Subcutaneous abdominal adipose tissue (tissue), 5 donors: ENCODE measurements around the gene GPR162.

Experiments used
- H3K27ac ChIP-seq: one replicate; pipeline ENCODE4 v1.7.0; 2013; ENCODE audit warnings: low read depth, mild to moderate bottlenecking, inconsistent platforms, low read length, moderate library complexity
- H3K27me3 ChIP-seq, 5 donors: one replicate each; pipeline ENCODE4 v1.7.0; 2013; ENCODE audit warnings: low read length in 5 of 5, inconsistent platforms in 1 of 5; ENCODE audit not compliant: control insufficient read depth in 5 of 5, insufficient read depth in 4 of 5
- H3K36me3 ChIP-seq, 5 donors: one replicate each; pipeline ENCODE4 v1.7.0; 2013; ENCODE audit warnings: low read length in 5 of 5; ENCODE audit not compliant: control insufficient read depth in 5 of 5, insufficient read depth in 5 of 5
- H3K4me1 ChIP-seq, 5 donors: one replicate each; pipeline ENCODE4 v1.7.0; 2013; ENCODE audit warnings: low read length in 5 of 5, mild to moderate bottlenecking in 3 of 5, moderate library complexity in 1 of 5; ENCODE audit not compliant: control insufficient read depth in 5 of 5, insufficient read depth in 5 of 5
- H3K4me3 ChIP-seq, 5 donors: one replicate each; pipeline ENCODE4 v1.7.0; 2013; ENCODE audit warnings: low read length in 5 of 5, low read depth in 1 of 5
- H3K9ac ChIP-seq, 5 donors: one replicate each; pipeline ENCODE4 v1.7.0; 2013; ENCODE audit warnings: low read length in 5 of 5, mild to moderate bottlenecking in 4 of 5, moderate library complexity in 3 of 5
- H3K9me3 ChIP-seq, 5 donors: one replicate each; pipeline ENCODE4 v1.7.0; 2013; ENCODE audit warnings: low read length in 5 of 5; ENCODE audit not compliant: control insufficient read depth in 5 of 5
- donor health status: healthy.
- donor health status: healthy.
- donor health status: healthy.
- donor health status: healthy.
- donor health status: healthy.

GPR162 gene

DNA sequence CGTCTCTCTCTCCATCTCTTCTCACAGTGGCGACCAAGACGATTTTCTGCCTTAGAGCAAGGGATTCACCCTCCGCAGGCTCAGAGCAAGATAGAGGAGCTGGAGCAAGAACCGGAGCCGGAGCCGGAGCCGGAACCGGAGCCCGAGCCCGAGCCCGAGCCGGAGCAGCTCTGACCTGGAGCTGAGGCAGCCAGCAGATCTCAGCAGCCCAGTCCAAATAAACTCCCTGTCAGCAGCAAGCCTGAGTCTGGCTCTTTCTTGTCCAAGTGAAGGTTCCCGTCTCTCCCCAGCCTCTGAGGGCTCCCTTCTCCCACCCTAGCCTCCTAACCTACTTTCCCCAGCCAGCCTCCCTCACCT lies 43.4 kb upstream of the GPR162 start:
- Histone ChIP-seq H3K9ac (peak overlapping the region in 3 of 5 donors; percentile 11 to 21 (median 14)), H3K27ac (peak overlapping the region; percentile 57), H3K4me3 (peak overlapping the region; percentile 56 to 65 (median 63)), H3K27me3 (peaks cover 0 to under 1% (median 0%) of the 10 kb centered on the region in 5 donors), H3K9me3 (no peaks in the 10 kb centered on the region), H3K36me3 (peaks cover 0 to 5% (median 0%) of the 10 kb centered on the region in 5 donors), H3K4me1 (peaks cover 4 to 18% (median 12%) of the 10 kb centered on the region in 5 donors)

DNA sequence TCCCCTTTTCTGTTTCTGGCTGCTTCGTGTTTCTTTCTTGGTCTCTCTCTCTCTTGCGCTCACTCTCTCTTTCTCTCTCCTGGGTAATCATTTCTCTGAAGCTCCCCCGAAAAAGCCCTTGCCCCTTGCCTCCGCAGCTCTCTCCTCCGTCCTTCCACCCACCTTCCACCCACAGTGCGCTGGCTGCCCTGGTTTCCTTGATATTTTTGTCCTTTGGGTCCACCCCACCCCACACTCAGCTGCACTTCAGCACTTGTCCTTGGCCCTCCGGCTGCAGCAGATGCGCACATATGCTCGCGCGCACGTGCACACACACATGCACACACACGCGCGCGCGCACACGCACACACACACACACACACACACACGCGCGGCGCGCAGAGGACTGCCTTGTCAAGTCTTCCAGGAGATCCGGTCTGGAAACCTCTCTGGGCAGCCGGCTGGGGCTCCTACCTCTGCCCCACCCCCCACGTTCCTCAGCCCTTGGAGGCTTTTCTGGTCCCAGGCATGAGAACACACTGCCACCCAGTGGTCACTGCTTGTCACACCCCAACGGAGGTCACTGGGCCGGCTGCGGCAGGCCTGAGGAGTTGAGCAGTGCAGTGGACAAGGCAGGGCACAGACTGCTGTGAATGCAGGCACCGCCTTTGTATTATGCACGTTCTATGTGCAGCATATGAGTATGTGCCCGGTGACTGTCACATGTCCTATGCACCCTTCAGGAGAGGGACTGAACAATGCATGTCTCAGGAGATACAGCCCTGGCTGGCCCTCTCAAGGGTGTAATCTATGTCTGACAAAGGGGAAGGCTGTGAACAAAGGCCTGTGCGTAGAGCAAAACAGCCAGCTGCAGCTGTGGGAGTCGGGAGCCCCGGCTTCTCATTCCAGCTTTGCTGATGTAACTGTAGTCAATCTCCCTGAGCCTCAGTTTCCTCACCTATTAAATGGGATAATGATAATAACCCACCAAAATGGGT lies 42.8 kb upstream of the GPR162 start:
- H3K9ac ChIP-seq, result peak overlapping the region in 4 of 5 donors; percentile 11 to 41 (median 18)
- H3K27me3 ChIP-seq, result no peaks in the 10 kb centered on the region
- peaks cover 4 to 17% (median 12%) of the 10 kb centered on the region in 5 donors for H3K4me1 ChIP-seq
- peaks cover 0 to 5% (median 0%) of the 10 kb centered on the region in 5 donors for H3K36me3 ChIP-seq
- no peaks in the 10 kb centered on the region for H3K9me3 ChIP-seq
- H3K4me3 ChIP-seq, result peak overlapping the region; percentile 56 to 65 (median 63)
- peak overlapping the region; percentile 57 for H3K27ac ChIP-seq

DNA sequence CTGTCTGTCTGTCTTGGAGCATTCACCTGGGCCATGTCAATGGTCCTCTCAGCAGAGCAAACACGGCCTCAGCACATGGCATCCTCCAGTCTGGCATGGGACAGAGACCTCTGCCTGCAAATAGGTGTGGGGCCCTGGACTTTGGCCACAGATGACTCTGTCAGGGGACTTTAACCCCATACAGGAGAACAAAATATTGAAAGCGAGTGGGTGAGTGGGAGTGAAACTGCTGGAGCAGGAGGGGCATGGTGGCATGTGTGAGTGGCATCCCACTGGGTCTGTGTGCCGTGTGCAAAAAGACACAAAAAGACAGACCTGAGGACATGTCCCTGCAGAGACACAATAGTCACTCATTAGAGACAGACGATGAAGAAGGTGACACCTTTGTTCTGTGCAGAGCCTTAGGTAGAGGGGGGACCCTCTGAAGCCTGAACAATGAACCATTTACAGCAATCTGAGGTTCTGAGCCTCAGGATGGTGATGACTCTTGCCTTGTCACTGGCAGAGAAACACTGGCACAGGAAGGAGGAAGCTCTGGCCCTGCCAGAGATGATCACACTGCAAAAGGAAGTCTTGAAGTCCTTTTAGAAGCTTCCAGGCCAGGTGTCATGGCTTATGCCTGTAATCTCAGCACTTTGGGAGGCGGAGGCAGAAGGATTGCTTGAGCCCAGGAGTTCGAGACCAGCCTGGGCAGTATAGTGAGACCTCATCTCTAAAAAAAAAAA lies 41.8 kb upstream of the GPR162 start:
- Histone ChIP-seq H3K4me3 (no peak overlapping the region), H3K9ac (no peak overlapping the region)

DNA sequence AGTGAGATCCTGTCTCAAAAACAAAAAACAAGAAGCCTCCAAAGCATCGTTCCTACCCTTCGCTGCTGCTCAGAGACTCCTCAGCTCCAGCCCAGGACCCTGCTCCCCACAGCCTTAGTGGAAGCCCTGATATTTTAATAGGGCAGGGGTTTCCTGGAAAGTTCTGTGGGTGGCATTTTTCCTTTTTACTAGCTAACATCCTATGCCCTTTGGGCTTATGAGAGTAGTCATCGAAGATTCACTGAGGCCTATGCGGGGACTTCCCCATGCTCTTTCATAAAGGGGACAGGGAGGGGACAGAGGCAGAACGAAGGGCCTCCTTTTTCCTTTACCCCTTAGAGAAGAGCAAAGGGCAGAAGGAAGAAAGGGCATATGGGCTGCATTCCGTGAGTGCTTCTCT lies 41.0 kb upstream of the GPR162 start:
- H3K4me3 ChIP-seq, result no peak overlapping the region
- H3K36me3 ChIP-seq, result peaks cover 0 to 1% (median 0%) of the 10 kb centered on the region in 5 donors
- H3K27ac ChIP-seq, result no peak overlapping the region
- H3K4me1 ChIP-seq, result peaks cover 4 to 21% (median 12%) of the 10 kb centered on the region in 5 donors
- no peaks in the 10 kb centered on the region for H3K27me3 ChIP-seq
- H3K9me3 ChIP-seq, result no peaks in the 10 kb centered on the region
- no peak overlapping the region for H3K9ac ChIP-seq

More for the DNA sequence above, 41.8 kb upstream of the GPR162 start:
- no peak overlapping the region for H3K27ac ChIP-seq
- H3K27me3 ChIP-seq, result no peaks in the 10 kb centered on the region
- H3K9me3 ChIP-seq, result no peaks in the 10 kb centered on the region
- peaks cover 4 to 17% (median 12%) of the 10 kb centered on the region in 5 donors for H3K4me1 ChIP-seq
- peaks cover 0 to 5% (median 0%) of the 10 kb centered on the region in 5 donors for H3K36me3 ChIP-seq

DNA sequence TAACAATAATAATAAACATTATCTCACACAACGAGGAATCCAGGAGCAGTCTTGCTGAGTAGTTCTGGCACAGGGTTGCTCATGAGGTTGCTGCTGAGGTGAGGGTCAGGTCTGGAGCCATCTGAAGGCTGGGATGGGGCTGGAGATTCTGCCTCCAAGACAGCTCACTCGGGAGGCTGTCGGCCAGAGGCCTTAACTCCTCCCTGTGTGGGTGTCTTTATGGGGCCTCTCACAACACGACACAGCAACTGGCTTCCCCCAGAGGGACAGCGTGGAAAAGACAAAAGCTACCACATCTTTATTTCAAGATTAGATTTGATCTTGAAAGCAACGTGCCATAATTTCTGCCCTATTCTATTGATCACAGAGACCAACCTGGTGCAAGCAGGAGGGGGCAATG lies 39.5 kb upstream of the GPR162 start:
- Histone ChIP-seq H3K9me3 (no peaks in the 10 kb centered on the region), H3K9ac (no peak overlapping the region), H3K27ac (no peak overlapping the region), H3K4me1 (peaks cover 4 to 31% (median 17%) of the 10 kb centered on the region in 5 donors), H3K36me3 (no peaks in the 10 kb centered on the region), H3K27me3 (no peaks in the 10 kb centered on the region), H3K4me3 (no peak overlapping the region)

DNA sequence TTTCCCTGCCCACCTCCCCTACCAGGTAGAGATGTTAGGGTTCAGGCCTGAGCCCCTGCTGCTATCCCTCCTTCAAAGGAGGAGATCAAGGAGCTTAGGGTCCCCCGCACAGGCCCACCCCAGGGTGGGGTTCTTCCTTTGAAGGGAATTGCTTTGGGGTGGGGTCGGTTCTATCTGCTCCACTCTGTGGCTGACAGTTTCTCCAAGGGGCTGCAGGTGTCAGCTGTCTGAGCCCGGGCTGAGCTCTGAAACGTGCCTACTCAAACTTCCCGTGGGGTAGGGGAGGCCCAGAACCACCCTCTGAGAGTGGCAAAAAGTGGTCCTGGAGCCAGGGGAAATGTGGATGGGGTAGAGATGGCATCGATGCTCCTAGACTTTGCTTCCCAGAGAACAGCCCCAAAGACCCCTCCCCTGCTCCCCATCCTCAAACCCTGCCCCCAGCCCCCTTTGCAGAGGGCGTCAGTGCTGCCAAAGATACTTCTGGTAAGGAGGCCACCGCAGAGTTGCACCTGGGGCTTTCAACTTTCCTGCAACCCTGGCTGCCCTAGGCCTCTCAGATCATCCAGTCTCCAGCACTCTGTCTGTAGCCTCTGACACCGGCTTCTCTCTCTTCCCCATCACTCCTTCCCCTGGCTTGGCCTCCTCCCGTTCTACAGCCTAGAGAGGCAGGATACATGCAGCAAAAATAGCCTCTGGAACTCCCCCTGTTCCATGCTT lies 38.6 kb upstream of the GPR162 start:
- no peak overlapping the region for H3K27ac ChIP-seq
- H3K36me3 ChIP-seq, result no peaks in the 10 kb centered on the region
- no peaks in the 10 kb centered on the region for H3K9me3 ChIP-seq
- no peaks in the 10 kb centered on the region for H3K27me3 ChIP-seq
- no peak overlapping the region for H3K4me3 ChIP-seq
- H3K9ac ChIP-seq, result no peak overlapping the region
- peaks cover 4 to 32% (median 13%) of the 10 kb centered on the region in 5 donors for H3K4me1 ChIP-seq

DNA sequence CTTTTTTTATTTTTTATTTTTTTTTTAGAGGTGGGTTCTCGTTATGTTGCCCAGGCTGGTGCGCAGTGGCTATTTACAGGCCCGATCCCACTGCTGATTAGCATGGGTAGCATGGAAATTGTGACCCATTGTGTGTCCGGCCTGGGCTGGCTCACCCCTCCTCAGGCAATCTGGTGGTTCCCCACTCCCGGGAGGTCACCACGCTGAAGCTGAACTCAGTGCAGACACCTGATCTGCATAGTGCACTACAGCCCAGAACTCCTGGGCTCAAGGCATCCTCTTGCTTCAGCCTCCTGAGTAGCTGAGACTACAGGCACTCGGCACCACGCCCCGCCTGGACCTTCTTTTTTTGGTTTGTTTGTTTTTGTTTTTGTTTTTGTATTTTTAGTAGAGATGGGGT lies 37.8 kb upstream of the GPR162 start:
- Histone ChIP-seq H3K4me1 (peaks cover 0 to 29% (median 9%) of the 10 kb centered on the region in 5 donors), H3K27ac (no peak overlapping the region), H3K27me3 (no peaks in the 10 kb centered on the region), H3K4me3 (no peak overlapping the region), H3K9me3 (no peaks in the 10 kb centered on the region), H3K9ac (no peak overlapping the region), H3K36me3 (no peaks in the 10 kb centered on the region)

DNA sequence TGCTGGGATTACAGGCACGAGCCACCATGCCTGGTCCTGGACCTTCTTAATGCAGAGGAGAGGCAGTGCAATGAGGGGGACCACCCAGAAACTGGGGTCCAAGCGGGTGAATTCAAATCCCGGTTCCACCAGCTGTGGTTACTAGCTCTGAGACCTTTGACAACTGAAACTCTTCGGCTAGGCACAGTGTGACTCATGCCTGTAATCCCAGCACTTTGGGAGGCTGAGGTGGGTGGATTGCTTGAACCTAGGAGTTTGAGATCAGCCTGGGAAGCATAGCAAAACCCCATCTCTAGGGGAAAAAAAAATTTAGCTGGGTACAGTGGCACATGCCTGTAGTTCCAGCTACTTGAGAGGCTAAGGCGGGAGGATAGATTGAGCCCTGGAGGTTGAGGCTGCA lies 37.3 kb upstream of the GPR162 start:
- H3K27ac ChIP-seq, result no peak overlapping the region
- H3K9me3 ChIP-seq, result no peaks in the 10 kb centered on the region
- peaks cover 0 to 29% (median 5%) of the 10 kb centered on the region in 5 donors for H3K4me1 ChIP-seq
- H3K4me3 ChIP-seq, result no peak overlapping the region
- no peaks in the 10 kb centered on the region for H3K27me3 ChIP-seq
- no peaks in the 10 kb centered on the region for H3K36me3 ChIP-seq
- H3K9ac ChIP-seq, result no peak overlapping the region

DNA sequence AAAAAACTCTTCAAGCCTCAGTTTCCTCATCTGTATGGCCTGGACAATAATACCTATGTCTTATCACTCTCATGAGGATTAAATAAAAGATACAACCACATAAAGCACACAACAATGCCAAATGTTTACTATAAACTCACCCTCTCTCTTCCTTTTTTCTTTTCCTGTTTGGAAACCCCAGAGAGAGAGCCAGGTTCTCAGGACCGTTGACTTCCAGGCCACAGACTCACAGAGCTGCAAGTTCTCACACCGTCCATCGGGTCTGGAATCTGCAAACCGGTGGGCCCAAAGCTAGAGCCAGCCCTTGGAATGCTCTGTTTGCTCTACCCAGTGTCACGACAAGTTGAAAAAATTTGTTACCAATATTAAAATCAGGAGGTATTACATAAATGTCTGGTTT lies 36.9 kb upstream of the GPR162 start:
- Histone ChIP-seq H3K36me3 (no peaks in the 10 kb centered on the region), H3K4me1 (peaks cover 0 to 29% (median 5%) of the 10 kb centered on the region in 5 donors), H3K4me3 (no peak overlapping the region), H3K9me3 (no peaks in the 10 kb centered on the region), H3K9ac (no peak overlapping the region), H3K27ac (no peak overlapping the region), H3K27me3 (no peaks in the 10 kb centered on the region)
